ENCODE measurements around the gene SMOC1. TPM values are rescaled to one million over a fixed set of nuclear protein-coding genes. Genes with fewer than 3 reads are reported as not detected.

SMOC1 gene
- total RNA-seq, 1 donor from 2014 or later = 89.3 TPM

DNA sequence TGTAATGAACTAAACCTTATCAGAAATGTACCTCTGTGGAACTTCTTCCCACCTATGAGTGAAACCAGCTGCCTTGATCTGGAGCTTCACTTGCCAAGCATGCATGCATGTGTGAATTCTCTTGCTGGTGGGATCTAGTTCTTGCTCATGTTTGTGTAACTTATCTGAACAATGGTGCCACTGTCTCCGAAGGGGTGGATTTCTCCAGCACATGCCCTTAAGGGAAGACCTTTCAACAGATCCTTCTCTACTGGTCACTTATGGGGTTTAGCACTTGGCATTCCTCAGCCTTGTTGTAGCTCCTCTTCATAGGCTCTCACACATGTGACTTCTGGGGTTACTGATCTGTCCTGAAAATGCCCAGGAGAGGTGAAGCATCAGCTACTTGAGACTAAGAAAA lies 25.0 kb downstream of the SMOC1 start:
- Mint-ChIP-seq H3K27me3 (ENCODE audit: insufficient read depth, low read depth) (peaks cover under 1% of the 10 kb centered on the region), H3K36me3 (peaks cover 7% of the 10 kb centered on the region), H3K4me3 (no peak overlapping the region), H3K27ac (peak overlapping the region; percentile 67), H3K9me3 (peaks cover 13% of the 10 kb centered on the region), H3K4me1 (no peaks in the 10 kb centered on the region)
- H2AFZ ChIP-seq (replicated peaks) = no peak overlapping the region
- TF ChIP-seq EZH2 (IDR thresholded peaks at IDR 0.05) = no peak
- TF ChIP-seq, protein P1, sequence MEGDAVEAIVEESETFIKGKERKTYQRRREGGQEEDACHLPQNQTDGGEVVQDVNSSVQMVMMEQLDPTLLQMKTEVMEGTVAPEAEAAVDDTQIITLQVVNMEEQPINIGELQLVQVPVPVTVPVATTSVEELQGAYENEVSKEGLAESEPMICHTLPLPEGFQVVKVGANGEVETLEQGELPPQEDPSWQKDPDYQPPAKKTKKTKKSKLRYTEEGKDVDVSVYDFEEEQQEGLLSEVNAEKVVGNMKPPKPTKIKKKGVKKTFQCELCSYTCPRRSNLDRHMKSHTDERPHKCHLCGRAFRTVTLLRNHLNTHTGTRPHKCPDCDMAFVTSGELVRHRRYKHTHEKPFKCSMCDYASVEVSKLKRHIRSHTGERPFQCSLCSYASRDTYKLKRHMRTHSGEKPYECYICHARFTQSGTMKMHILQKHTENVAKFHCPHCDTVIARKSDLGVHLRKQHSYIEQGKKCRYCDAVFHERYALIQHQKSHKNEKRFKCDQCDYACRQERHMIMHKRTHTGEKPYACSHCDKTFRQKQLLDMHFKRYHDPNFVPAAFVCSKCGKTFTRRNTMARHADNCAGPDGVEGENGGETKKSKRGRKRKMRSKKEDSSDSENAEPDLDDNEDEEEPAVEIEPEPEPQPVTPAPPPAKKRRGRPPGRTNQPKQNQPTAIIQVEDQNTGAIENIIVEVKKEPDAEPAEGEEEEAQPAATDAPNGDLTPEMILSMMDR (IDR thresholded peaks at IDR 0.05) = no peak
- no peak for TF ChIP-seq EZH2phosphoT487 (IDR thresholded peaks at IDR 0.05)
- H3K4me2 ChIP-seq = no peak overlapping the region
- H3K4me1 ChIP-seq = peaks cover 20% of the 10 kb centered on the region
- DNase-seq (ENCODE audit: low spot score) = no peak
- peaks cover 88% of the 10 kb centered on the region for H3K79me2 ChIP-seq (ENCODE audit: low read depth)
- no peaks in the 10 kb centered on the region for H3F3A ChIP-seq (ENCODE audit: low read depth)
- peaks cover 51% of the 10 kb centered on the region for H4K20me1 ChIP-seq (ENCODE audit: low read depth)
- H3K4me3 ChIP-seq = no peak overlapping the region
- no peaks in the 10 kb centered on the region for H3K9me3 ChIP-seq (ENCODE audit: low read depth)
- H3K27ac ChIP-seq = no peak overlapping the region
- H3K9ac ChIP-seq = no peak overlapping the region
- H3K27me3 ChIP-seq = no peaks in the 10 kb centered on the region
- no peaks in the 10 kb centered on the region for H3K36me3 ChIP-seq

DNA sequence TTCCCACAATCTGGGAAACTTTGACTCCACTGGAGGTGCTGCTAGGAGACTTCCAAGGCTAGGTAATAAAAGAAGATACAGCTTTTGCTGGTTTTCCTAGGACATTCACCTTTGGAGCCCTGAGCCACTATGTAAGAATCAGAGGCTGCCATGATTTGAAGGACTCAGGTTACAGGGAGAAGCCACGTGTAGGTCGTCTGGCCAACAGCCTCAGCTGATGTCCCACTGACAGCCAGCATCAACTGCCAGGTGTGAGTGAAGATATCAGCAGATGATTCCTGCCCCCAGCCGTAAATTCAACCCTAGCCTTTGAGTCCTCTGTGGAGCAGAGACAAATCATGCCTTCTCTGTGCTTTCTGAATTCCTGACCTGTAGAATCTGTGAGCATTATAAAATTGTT lies 27.0 kb downstream of the SMOC1 start:
- no peaks in the 10 kb centered on the region for H3K27me3 ChIP-seq
- H3K27ac ChIP-seq = no peak overlapping the region
- no peak overlapping the region for H3K4me2 ChIP-seq
- Mint-ChIP-seq H3K9me3 (peaks cover 9% of the 10 kb centered on the region), H3K27me3 (ENCODE audit: insufficient read depth, low read depth) (peaks cover 2% of the 10 kb centered on the region), H3K36me3 (peaks cover 4% of the 10 kb centered on the region), H3K27ac (no peak overlapping the region), H3K4me1 (peaks cover 5% of the 10 kb centered on the region), H3K4me3 (no peak overlapping the region)
- DNase-seq (ENCODE audit: low spot score) = no peak
- H3K9me3 ChIP-seq (ENCODE audit: low read depth) = no peaks in the 10 kb centered on the region
- no peaks in the 10 kb centered on the region for H3K36me3 ChIP-seq
- H3F3A ChIP-seq (ENCODE audit: low read depth) = no peaks in the 10 kb centered on the region
- peaks cover 22% of the 10 kb centered on the region for H3K4me1 ChIP-seq
- no peak overlapping the region for H2AFZ ChIP-seq (replicated peaks)
- peaks cover 88% of the 10 kb centered on the region for H3K79me2 ChIP-seq (ENCODE audit: low read depth)
- TF ChIP-seq EZH2 (IDR thresholded peaks at IDR 0.05) = no peak
- no peak for TF ChIP-seq EZH2phosphoT487 (IDR thresholded peaks at IDR 0.05)
- TF ChIP-seq, protein P1 (IDR thresholded peaks at IDR 0.05) = no peak
- H3K9ac ChIP-seq = no peak overlapping the region
- peaks cover 68% of the 10 kb centered on the region for H4K20me1 ChIP-seq (ENCODE audit: low read depth)
- H3K4me3 ChIP-seq = no peak overlapping the region

GRCh38 chr14:69909826-69910550 lies 30.8 kb downstream of the SMOC1 start:
- Mint-ChIP-seq H3K4me1 (peaks cover 5% of the 10 kb centered on the region), H3K27ac (no peak overlapping the region), H3K9me3 (peaks cover 2% of the 10 kb centered on the region), H3K36me3 (peaks cover 2% of the 10 kb centered on the region), H3K4me3 (no peak overlapping the region), H3K27me3 (ENCODE audit: insufficient read depth, low read depth) (peaks cover 2% of the 10 kb centered on the region)
- H3K27ac ChIP-seq = no peak overlapping the region
- H3K27me3 ChIP-seq = no peaks in the 10 kb centered on the region
- peaks cover 94% of the 10 kb centered on the region for H4K20me1 ChIP-seq (ENCODE audit: low read depth)
- H3F3A ChIP-seq (ENCODE audit: low read depth) = no peaks in the 10 kb centered on the region
- H3K36me3 ChIP-seq = no peaks in the 10 kb centered on the region
- H3K4me1 ChIP-seq = peaks cover 22% of the 10 kb centered on the region
- no peak overlapping the region for H2AFZ ChIP-seq (replicated peaks)
- H3K4me2 ChIP-seq = no peak overlapping the region
- H3K9ac ChIP-seq = no peak overlapping the region
- no peak overlapping the region for H3K4me3 ChIP-seq
- TF ChIP-seq EZH2 (IDR thresholded peaks at IDR 0.05) = no peak
- TF ChIP-seq, protein P1 (IDR thresholded peaks at IDR 0.05) = no peak
- no peak for TF ChIP-seq EZH2phosphoT487 (IDR thresholded peaks at IDR 0.05)
- peaks cover 100% of the 10 kb centered on the region for H3K79me2 ChIP-seq (ENCODE audit: low read depth)
- no peaks in the 10 kb centered on the region for H3K9me3 ChIP-seq (ENCODE audit: low read depth)
- DNase-seq (ENCODE audit: low spot score) = no peak
